BE2C (cell line): ENCODE measurements around the gene ABHD2.
"Not testable (repeated sequence)": the region's sequence is repeated elsewhere in the genome, so short reads cannot be mapped to it uniquely, and the experiment has no call there.

Experiments used
- DNase-seq: peaks from one replicate; pipeline ENCODE4 v3.0.0-alpha.2; 2020
- H3K27me3 ChIP-seq: fragments of 250-450 bp; sonication (Bioruptor Pico); 2 replicates; pipeline ENCODE4 v1.5.1; 2020; ENCODE audit warnings: mild to moderate bottlenecking
- H3K36me3 ChIP-seq: fragments of 250-450 bp; sonication (Bioruptor Pico); 2 replicates; pipeline ENCODE4 v1.5.1; 2020; ENCODE audit warnings: mild to moderate bottlenecking
- H3K4me1 ChIP-seq: fragments of 250-450 bp; sonication (Bioruptor Pico); 2 replicates; pipeline ENCODE4 v1.5.1; 2020
- H3K4me3 ChIP-seq: 2 replicates; pipeline ENCODE4 v1.5.1; 2011; ENCODE audit warnings: low read depth, low read length
- H3K9me3 ChIP-seq: fragments of 250-450 bp; sonication (Bioruptor Pico); 2 replicates; pipeline ENCODE4 v1.5.1; 2020
- CTCF ChIP-seq: IDR thresholded peaks from 2 replicates; pipeline ENCODE4 v1.5.1; 2012; ENCODE audit warnings: mild to moderate bottlenecking, low read depth, low read length

ABHD2 gene

DNA sequence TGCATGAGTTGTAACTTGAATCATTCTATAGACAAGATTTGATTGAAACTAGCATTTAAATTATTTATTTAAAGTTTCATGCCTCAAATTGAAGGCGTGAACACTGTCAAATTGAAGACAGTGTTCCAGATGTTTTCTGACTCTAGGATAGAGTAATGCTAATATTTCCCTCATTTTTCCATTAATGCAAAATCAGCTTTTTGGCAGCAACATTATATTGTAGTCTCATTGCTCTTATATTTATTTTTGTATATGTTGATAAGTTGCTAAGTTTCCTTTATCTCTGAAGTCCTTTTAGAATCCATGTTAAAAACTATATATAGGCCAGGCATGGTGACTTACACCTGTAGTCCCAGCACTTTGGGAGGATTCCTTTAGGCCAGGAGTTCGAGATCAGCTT, 160.3 kb downstream of the ABHD2 start:
- H3K9me3 ChIP-seq, result no peaks in the 10 kb centered on the region
- no peak overlapping the region for H3K4me3 ChIP-seq
- H3K36me3 ChIP-seq, result peaks cover 50% of the 10 kb centered on the region
- H3K4me1 ChIP-seq, result no peaks in the 10 kb centered on the region; the same call in 1 of the 2 replicates
- TF ChIP-seq CTCF, result no peak
- no peak for DNase-seq
- H3K27me3 ChIP-seq, result no peaks in the 10 kb centered on the region

DNA sequence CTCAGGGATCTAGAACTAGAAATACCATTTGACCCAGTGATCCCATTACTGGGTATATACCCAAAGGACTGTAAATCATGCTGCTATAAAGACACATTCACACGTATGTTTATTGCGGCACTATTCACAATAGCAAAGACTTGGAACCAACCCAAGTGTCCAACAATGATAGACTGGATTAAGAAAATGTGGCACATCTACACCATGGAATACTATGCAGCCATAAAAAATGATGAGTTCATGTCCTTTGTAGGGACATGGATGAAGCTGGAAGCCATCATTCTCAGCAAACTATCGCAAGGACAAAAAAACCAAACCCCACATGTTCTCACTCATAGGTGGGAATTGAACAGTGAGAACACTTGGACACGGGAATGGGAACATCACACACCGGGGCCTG, 161.9 kb downstream of the ABHD2 start:
- not testable (repeated sequence) for H3K4me3 ChIP-seq, H3K27me3 ChIP-seq, H3K9me3 ChIP-seq, DNase-seq, H3K4me1 ChIP-seq
- peaks cover 66% of the 10 kb centered on the region for H3K36me3 ChIP-seq
